NCI-H2081 treated with DMSO at 0.1 percent for 48 hours (cell line): ENCODE data around the gene ZNF211.

Source experiments
- DNase-seq: peaks from one replicate; lab custom pipeline; 2025; lab: John Stamatoyannopoulos, UW

ZNF211 gene

DNA sequence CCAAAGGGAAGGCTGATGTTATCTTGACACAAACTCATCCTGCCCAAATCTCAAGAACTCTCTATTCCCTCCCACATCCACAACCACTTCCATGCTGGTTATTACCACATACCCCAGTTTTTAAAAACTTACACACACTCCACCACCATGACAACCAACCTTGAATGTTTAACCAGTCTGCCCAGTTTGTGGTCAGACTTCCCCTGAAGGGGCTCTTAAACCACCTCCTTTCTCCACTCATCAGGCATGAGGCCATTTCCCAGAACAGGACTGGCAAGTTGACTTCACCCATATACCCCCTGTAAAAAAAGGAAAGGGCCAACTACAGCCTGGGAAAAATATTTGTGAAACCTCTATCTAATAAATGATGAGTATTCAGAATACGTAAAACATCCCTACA lies 23.4 kb downstream of the ZNF211 start:
- no peak for DNase-seq

DNA sequence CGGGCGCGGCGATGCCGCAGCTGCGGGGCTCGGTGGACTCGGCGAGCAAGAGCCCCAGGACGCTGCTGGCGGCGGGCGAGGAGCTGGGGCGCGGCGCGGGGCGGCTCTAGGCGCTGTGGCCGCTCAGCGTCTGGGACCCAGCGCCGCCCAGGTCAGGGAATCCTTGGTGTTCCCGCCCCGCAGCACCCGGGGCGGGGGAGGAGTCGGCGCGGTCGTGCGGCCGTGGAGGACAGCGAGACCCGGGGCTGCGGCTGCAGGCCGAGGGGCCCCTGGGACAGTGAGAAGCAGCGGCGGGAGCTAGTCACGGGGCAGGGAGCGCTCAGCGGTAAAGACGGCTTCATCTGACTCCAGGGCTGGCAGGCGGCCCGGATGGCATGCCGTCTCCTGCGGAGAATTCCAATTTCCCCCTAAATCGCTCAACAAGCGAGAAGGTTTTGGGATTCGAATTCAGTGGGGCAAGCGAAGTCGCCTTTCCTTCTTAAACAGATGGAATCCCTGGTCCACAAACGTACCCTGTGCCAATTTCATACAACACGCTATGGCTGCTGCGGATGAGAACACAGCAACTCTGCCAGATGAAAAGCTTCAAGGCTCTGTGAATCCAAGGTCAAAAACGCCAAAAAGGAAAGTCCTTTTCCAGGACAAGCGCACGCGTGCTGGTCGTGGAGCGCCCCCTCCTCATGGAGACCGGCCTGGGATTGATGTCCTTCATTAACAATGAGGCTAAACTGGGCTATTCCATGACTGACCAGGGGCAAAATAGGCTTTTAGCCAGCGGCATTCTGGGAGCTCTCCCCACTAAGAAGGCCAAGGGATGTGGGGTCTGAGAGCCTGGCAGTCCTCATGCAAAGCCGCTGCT lies 31.5 kb downstream of the ZNF211 start:
- DNase-seq, result no peak

DNA sequence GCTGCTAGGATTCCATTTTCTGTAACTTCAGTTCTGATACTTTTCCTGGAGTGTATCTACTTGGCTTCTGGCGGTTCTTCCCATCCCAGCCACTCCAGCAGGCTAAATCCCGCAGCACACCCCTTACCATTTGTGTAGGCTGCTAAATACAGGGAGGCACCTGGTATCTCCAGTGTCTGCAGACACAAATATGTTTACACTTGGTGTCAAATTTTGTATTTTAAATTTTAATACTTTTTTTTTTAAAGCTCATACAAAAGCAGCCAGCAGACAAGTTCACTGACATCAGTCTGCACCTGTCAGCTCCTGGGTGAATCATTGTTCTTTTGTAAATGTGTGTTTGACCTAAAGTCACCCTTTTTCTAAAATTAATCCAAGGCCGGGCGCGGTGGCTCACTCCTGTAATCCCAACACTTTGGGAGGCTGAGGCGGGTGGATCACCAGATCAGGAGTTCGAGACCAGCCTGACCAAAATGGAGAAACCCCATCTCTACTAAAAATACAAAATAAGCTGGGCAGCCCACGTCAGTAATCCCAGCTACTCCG lies 32.4 kb downstream of the ZNF211 start:
- no peak for DNase-seq

DNA sequence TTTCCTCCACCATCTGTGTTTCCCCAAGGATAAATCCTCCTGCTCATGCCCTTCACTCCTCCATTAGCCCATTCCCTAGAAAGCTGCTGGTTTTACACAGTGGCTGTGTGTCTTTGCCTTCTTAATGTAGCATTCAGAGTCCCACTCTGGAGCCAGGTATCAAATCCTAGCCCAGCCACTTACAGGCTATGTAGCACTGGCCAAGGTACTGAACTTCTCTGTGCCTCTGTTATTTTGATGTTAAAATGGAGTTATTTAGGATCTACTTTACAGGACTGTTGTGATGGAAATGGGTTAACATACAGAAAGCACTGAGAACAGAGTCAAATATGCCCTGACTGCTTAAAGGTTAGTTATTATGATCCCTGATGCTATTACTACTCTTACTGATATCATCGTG lies 34.3 kb downstream of the ZNF211 start:
- no peak for DNase-seq

GRCh38 chr19:57668635-57669034 lies 35.7 kb downstream of the ZNF211 start, which contains the start of gene ZSCAN4:
Gene ZSCAN4 (plus strand): TSS chr19:57668935. CDS start chr19:57676146, 7,211 bp downstream.
- DNase-seq, result no peak

DNA sequence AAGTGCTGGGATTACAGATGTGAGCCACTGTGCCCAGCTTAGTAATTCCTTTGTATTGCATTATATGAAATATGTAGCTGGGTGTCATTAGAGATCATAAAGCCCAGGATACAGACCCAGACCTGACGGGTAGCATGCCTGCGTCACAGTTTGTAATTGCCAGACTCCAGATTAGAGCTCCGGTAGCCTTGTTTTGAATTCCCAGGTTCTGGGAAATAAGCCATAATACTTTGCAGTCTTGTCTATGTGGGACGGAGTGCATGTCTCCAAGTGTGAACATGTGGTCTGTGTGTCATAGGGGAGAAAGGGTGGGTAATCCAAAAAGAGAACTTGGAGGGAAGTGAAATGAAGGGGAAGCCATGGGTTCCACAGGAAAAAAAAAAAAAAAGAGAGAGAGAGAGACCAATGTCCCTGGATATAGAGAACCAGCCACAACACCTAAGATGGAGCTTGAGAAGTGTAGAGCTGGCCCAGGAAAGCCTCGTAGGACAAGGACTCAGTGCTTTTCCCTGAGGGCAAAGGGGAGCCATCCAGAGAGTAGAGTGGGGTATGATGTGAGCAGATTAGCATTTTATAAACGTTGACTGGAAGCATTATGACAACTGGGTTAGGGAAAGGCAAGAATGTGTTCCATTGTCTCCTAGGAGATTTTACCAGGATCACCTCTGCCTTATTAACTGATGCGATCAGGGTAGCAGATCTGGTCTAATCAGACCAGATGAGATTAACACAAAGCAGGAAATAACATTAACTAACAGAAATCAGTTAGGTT lies 38.3 kb downstream of the ZNF211 start:
- DNase-seq, result no peak

- DNase-seq, result no peak
Measured at GRCh38 chr19:57672466-57672865, 39.5 kb downstream of the ZNF211 start.

DNA sequence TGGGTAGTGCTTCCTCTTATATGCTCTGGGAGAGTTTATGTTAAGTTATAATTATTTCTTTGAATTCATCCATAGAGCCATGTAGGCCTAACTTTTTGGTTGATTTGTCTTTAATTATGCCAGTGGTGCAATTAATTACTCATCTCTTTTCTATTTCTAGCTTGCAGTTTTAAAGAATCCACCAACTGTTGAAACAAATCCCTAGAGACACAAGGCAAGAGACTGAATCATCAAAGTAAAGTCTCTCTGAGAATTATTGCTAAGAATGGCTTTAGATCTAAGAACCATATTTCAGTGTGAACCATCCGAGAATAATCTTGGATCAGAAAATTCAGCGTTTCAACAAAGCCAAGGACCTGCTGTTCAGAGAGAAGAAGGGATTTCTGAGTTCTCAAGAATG lies 42.9 kb downstream of the ZNF211 start:
- no peak for DNase-seq

DNA sequence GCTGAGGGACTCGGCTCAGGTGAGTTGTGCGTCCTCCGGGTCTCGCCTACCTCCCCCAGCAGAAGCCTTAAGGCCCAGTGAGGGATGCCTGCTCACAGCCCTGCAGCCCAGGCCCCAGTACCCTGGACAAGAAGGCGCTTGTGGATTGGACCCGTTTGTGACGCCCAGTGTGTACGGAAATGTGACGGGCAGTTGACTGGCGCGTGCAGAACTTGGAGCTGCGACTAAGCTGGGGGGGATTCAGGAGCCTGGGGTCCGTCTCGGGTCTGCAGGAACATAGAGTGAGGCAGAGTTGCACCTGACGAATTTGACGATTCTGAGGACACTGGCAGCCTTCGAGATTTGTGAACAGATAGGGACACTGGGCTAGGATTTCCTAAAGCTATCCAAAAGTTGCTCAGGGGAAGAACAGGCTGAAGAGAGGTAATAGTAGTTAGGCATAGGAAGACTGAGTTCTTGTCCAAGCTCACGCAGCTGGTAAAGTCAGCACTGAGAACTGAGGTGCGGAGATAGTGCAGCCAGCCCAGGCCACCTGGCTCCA lies 49.3 kb downstream of the ZNF211 start:
- no peak for DNase-seq

DNA sequence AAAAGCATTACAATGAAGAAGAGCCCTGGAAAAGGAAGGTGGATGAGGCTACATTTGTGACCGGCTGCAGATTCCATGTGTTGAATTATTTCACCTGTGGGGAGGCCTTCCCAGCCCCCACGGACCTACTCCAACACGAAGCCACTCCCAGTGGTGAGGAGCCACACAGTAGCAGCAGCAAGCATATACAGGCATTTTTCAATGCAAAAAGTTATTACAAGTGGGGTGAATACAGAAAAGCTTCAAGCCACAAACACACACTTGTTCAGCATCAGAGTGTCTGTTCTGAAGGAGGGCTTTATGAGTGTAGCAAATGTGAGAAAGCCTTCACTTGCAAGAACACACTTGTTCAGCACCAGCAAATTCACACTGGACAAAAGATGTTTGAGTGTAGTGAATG lies 53.8 kb downstream of the ZNF211 start:
- DNase-seq, result no peak

- DNase-seq, result no peak
Measured at GRCh38 chr19:57687363-57688010, 54.5 kb downstream of the ZNF211 start.

- DNase-seq, result no peak
Measured at GRCh38 chr19:57688011-57688763, 55.2 kb downstream of the ZNF211 start.

DNA sequence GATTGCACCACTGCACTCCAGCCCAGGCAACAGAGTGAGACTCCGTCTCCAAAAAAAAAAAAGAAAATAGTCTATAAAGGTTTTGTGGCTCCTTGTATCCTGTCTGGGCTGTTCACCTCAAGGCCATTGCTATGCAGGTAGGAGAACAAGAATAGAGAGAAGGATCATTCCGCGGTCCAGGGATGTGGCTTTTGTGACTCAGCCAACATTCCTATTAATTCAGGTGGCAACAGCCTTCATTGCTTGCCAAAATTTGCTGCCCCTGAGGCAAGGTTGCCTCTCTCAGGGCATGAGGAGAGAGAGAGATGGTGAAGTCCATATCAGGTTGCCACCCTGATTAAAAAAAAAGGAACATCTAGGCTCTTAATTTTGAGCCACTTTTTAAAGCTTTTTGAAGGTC lies 56.8 kb downstream of the ZNF211 start:
- DNase-seq, result no peak
